ENCODE results near the gene GDPD5.

Gene GDPD5

GRCh38 chr11:75440960-75441803, 84.6 kb downstream of the GDPD5 start:
- no peak for DNase-seq

- no peak for DNase-seq
Measured at GRCh38 chr11:75439495-75440120, 86.1 kb downstream of the GDPD5 start.

GRCh38 chr11:75439026-75439425, 86.7 kb downstream of the GDPD5 start:
- no peak for DNase-seq

GRCh38 chr11:75437966-75438659, 87.6 kb downstream of the GDPD5 start:
- no peak for DNase-seq

- DNase-seq, result no peak
Measured at GRCh38 chr11:75436806-75437205, 88.9 kb downstream of the GDPD5 start.

GRCh38 chr11:75435571-75435925, 90.2 kb downstream of the GDPD5 start:
- DNase-seq, result no peak

- no peak for DNase-seq
Measured at GRCh38 chr11:75434886-75435570, 90.7 kb downstream of the GDPD5 start.

GRCh38 chr11:75434051-75434450, 91.7 kb downstream of the GDPD5 start:
- no peak for DNase-seq

- DNase-seq, result no peak
Measured at GRCh38 chr11:75433443-75433842, 92.3 kb downstream of the GDPD5 start.

GRCh38 chr11:75432911-75433321, 92.8 kb downstream of the GDPD5 start, which contains the start of gene KLHL35:
TSS of gene KLHL35 (minus strand) at chr11:75433203. CDS start at chr11:75430629, 2,574 bp downstream.
- DNase-seq, result no peak

GRCh38 chr11:75431533-75432525, 93.9 kb downstream of the GDPD5 start:
- DNase-seq, result no peak

GRCh38 chr11:75430714-75431532, 94.8 kb downstream of the GDPD5 start:
- DNase-seq, result no peak

- peak; percentile 62 for DNase-seq
Measured at GRCh38 chr11:75429902-75430713, 95.6 kb downstream of the GDPD5 start.

- DNase-seq, result no peak
Measured at GRCh38 chr11:75429641-75429901, 96.2 kb downstream of the GDPD5 start.

- no peak for DNase-seq
Measured at GRCh38 chr11:75428989-75429640, 96.6 kb downstream of the GDPD5 start.

- peak; percentile 53 for DNase-seq
Measured at GRCh38 chr11:75428281-75428724, 97.4 kb downstream of the GDPD5 start.

GRCh38 chr11:75427181-75427580, 98.6 kb downstream of the GDPD5 start:
- DNase-seq, result no peak

GRCh38 chr11:75426720-75427086, 99.0 kb downstream of the GDPD5 start:
- DNase-seq, result no peak

GRCh38 chr11:75425422-75425821, 100.3 kb downstream of the GDPD5 start:
- DNase-seq, result no peak

GRCh38 chr11:75424396-75424795, 101.3 kb downstream of the GDPD5 start:
- no peak for DNase-seq

Data from activated CD8-positive, alpha-beta memory T cell treated with anti-CD3 and anti-CD28 coated beads, Interleukin-2, amount 50 U/mL, for 4 hours (primary cell).